ENCODE results near the gene RAB33B.

- TF ChIP-seq EZH2 (IDR thresholded peaks at IDR 0.05) (no peak), POLR2AphosphoS5 (IDR thresholded peaks at IDR 0.05; ENCODE audit: borderline replicate concordance, low read depth, low read length) (no peak), FOXP2 (optimal IDR thresholded peaks at IDR 0.05; ENCODE audit: control extremely low read depth, extremely low read length, insufficient read depth) (no peak)
Measured at GRCh38 chr4:139470997-139471665, 17.2 kb downstream of the RAB33B start.

All from SK-N-MC (cell line).